ENCODE measurements around the gene UBXN10.

DNA sequence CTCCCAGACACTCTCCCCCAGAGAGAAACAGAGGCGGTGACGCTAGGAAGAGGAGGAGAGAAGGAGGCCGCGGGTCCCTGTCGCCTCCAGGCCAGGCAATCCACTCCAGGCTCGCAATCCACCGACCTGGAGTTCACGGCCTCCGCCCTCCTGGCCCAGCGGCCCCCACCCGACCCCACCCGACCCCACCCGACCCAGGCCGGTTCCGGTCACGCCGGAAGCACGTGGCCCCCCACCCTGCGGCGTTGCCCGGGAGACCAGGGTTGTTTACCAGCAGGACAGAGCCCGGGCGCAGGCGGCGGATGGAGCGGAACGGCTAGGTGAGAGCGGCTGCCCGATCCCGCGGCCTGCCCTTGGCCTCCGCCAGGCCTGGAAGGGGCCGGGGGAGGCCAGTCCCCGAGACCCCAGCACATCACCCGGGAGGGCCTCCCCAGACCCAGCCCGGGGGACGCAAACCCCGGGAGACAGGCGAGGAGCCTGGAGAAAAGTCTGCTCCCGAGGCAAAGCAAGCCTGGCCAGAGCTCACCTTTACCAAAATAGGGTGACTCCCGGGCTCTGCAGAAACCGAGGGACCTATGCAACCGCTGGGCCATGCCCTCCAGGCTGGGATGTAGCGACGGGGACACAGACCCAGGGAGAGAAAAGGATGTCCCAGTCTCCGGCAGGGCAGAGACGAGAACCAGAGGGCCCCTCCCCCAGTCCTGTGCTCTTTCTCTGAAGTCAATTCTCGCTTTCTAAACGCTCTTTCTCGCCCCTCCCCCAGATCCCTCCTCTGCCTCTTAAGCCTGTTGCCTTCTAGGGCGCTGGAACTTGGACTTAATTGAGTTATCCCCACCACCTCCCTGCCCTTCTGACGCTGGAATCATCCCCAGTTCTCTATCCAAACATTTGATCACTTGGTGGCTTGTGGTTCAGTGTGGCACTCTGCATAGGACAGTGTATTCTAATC lies at the start of gene UBXN10, which contains the start of gene PLA2G2C:
- no peak for TF ChIP-seq POLR2A (IDR thresholded peaks at IDR 0.05)
- TF ChIP-seq, protein P1, sequence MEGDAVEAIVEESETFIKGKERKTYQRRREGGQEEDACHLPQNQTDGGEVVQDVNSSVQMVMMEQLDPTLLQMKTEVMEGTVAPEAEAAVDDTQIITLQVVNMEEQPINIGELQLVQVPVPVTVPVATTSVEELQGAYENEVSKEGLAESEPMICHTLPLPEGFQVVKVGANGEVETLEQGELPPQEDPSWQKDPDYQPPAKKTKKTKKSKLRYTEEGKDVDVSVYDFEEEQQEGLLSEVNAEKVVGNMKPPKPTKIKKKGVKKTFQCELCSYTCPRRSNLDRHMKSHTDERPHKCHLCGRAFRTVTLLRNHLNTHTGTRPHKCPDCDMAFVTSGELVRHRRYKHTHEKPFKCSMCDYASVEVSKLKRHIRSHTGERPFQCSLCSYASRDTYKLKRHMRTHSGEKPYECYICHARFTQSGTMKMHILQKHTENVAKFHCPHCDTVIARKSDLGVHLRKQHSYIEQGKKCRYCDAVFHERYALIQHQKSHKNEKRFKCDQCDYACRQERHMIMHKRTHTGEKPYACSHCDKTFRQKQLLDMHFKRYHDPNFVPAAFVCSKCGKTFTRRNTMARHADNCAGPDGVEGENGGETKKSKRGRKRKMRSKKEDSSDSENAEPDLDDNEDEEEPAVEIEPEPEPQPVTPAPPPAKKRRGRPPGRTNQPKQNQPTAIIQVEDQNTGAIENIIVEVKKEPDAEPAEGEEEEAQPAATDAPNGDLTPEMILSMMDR (IDR thresholded peaks at IDR 0.05 in 4 of 5, conservative IDR thresholded peaks at IDR 0.05 in 1 of 5): no peak
